Lower lobe of right lung (tissue), 2 donors: ENCODE results near the gene RPS21. TPM values are rescaled to one million over a fixed set of nuclear protein-coding genes. Genes with fewer than 3 reads are reported as not detected.

Experiments
- ATAC-seq, 2 donors: fragments of 200-7000 bp; cut with Tn5 transposase; one replicate each; pipeline ENCODE4 v1.9.1; 2020 to 2022; ENCODE audit warnings: mild to moderate bottlenecking in 2 of 2, moderate library complexity in 2 of 2
- DNase-seq: peaks from one replicate; pipeline ENCODE4 v3.0.0-alpha.2; 2020
- H3K27ac ChIP-seq: fragments of 200-600 bp; one replicate; pipeline ENCODE4 v1.8.0; 2022
- H3K27me3 ChIP-seq: fragments of 200-600 bp; one replicate; pipeline ENCODE4 v1.8.0; 2022; ENCODE audit warnings: low read depth
- H3K36me3 ChIP-seq: fragments of 200-600 bp; one replicate; pipeline ENCODE4 v1.8.0; 2022; ENCODE audit warnings: mild to moderate bottlenecking
- H3K4me1 ChIP-seq: fragments of 200-600 bp; one replicate; pipeline ENCODE4 v1.8.0; 2022
- H3K4me3 ChIP-seq: fragments of 200-600 bp; one replicate; pipeline ENCODE4 v1.8.0; 2022; ENCODE audit warnings: mild to moderate bottlenecking
- H3K9me3 ChIP-seq: fragments of 200-600 bp; one replicate; pipeline ENCODE4 v1.8.0; 2022
- CTCF ChIP-seq: fragments of 200-600 bp; IDR thresholded peaks from one replicate; pipeline ENCODE4 v1.8.0; 2022; ENCODE audit warnings: antibody characterized with exemption, mild to moderate bottlenecking
- intact Hi-C: fragments of 100-400 bp; cut with DNase I; formaldehyde crosslinking; loops from one replicate; pipeline ENCODE4 v1.11.0; 2022
- total RNA-seq: library from RNA; stranded (reverse); fragmentation: NEBNext Ultra II Directional; extraction: Animal tissue kit (Norgen Biotek cat#: 25700); gene quantifications from one replicate; pipeline ENCODE4 v1.2.1, GENCODE V29; 2021
- donor health status: DM: no; HTN: yes; CAD: no; lungs with severe emphysema.

The RPS21 gene
- total RNA-seq, 1 donor from 2014 or later: 1,104 TPM

GRCh38 chr20:62392621-62393334, 5.9 kb downstream of the RPS21 start:
- ATAC-seq (no peak), DNase-seq (no peak)
- H3K27ac ChIP-seq: no peak overlapping the region
- peaks cover 9% of the 10 kb centered on the region for H3K4me1 ChIP-seq
- intact Hi-C loops: no loop called here
- peaks cover 45% of the 10 kb centered on the region for H3K36me3 ChIP-seq
- H3K27me3 ChIP-seq: no peaks in the 10 kb centered on the region
- no peaks in the 10 kb centered on the region for H3K9me3 ChIP-seq
- H3K4me3 ChIP-seq: no peak overlapping the region
- TF ChIP-seq CTCF: no peak

- no peak for TF ChIP-seq CTCF
- Histone ChIP-seq H3K27me3 (no peaks in the 10 kb centered on the region), H3K36me3 (peaks cover 40% of the 10 kb centered on the region), H3K4me1 (peaks cover 4% of the 10 kb centered on the region), H3K4me3 (no peak overlapping the region), H3K27ac (no peak overlapping the region), H3K9me3 (no peaks in the 10 kb centered on the region)
- DNase-seq (no peak), ATAC-seq (no peak)
- intact Hi-C loops: no loop called here
Measured at GRCh38 chr20:62393335-62393665, 6.4 kb downstream of the RPS21 start.

- H3K27me3 ChIP-seq: no peaks in the 10 kb centered on the region
- ATAC-seq (no peak), DNase-seq (no peak)
- no peak overlapping the region for H3K27ac ChIP-seq
- H3K9me3 ChIP-seq: no peaks in the 10 kb centered on the region
- no peak overlapping the region for H3K4me3 ChIP-seq
- TF ChIP-seq CTCF: no peak
- H3K36me3 ChIP-seq: peaks cover 35% of the 10 kb centered on the region
- intact Hi-C loops: no loop called here
- H3K4me1 ChIP-seq: no peaks in the 10 kb centered on the region
Measured at GRCh38 chr20:62393830-62394229, 6.9 kb downstream of the RPS21 start.

- Histone ChIP-seq H3K36me3 (peaks cover 28% of the 10 kb centered on the region), H3K4me3 (no peak overlapping the region), H3K27ac (no peak overlapping the region), H3K4me1 (no peaks in the 10 kb centered on the region), H3K27me3 (no peaks in the 10 kb centered on the region), H3K9me3 (no peaks in the 10 kb centered on the region)
- no peak for TF ChIP-seq CTCF
- intact Hi-C loops: no loop called here
- ATAC-seq (no peak), DNase-seq (no peak)
Measured at GRCh38 chr20:62394248-62395245, 7.6 kb downstream of the RPS21 start.

GRCh38 chr20:62395311-62396242, 8.7 kb downstream of the RPS21 start:
- DNase-seq (no peak), ATAC-seq (no peak)
- Histone ChIP-seq H3K4me3 (no peak overlapping the region), H3K27me3 (no peaks in the 10 kb centered on the region), H3K27ac (no peak overlapping the region), H3K9me3 (no peaks in the 10 kb centered on the region), H3K36me3 (peaks cover 21% of the 10 kb centered on the region), H3K4me1 (no peaks in the 10 kb centered on the region)
- intact Hi-C loops: no loop called here
- TF ChIP-seq CTCF: no peak
